ENCODE measurements around the gene COL24A1.
"Not testable (repeated sequence)": the region's sequence is repeated elsewhere in the genome, so short reads cannot be mapped to it uniquely, and the experiment has no call there.

Gene COL24A1

DNA sequence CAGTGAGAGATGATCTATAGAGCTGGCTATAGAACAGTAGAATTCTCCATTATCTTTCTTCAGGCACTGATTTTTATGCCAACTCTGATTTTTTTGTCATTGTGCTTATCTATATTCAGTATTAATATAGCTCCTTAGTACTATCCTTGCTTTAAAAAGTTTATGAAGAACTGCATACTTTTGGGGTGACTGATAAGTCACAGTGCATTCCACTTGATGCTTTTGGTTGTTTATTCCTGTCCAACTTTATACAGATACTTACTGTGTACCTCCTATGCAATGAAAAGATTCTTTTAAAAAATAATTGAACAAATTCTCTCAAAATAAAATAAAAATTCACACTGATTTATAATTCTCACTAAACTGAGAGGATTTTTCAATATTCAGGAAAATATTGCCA is 71.6 kb downstream of the COL24A1 start:
- no peak for DNase-seq (ENCODE audit: low read depth, low spot score)

DNA sequence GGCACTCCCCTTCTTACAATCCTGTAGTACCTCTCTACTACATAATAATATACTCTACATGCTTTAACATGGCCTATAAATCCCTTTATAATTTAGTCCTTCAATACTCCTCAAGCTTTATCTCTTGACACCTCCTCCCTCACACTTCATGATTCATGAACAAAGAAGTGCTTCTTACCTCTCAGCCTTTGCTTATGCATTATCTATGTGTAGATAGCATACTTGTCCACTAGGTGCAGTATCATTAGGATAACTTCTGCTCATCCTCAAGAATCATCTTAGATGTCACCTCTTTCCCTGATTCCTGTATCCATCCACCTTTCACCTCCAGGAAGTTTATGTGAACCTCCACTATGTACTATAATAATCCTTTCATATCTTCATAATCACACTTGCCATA is 74.4 kb downstream of the COL24A1 start:
- no peak for DNase-seq (ENCODE audit: low read depth, low spot score)

DNA sequence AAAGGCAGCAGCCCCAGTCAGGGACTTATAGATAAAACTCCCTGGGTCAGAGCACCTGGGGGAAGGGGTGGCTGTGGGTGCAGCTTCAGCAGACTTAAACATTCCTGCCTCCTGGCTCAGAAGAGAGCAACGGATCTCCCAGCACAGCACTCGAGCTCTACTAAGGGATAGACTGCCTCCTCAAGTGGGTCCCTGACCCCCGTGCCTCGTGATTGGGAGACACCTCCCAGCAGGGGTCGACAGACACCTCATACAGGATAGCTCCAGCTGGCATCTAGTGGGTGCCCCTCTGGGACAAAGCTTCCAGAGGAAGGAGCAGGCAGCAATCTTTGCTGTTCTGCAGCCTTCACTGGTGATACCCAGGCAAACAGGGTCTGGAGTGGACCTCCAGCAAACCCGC is 84.1 kb downstream of the COL24A1 start:
- DNase-seq (ENCODE audit: low read depth, low spot score), result not testable (repeated sequence)

DNA sequence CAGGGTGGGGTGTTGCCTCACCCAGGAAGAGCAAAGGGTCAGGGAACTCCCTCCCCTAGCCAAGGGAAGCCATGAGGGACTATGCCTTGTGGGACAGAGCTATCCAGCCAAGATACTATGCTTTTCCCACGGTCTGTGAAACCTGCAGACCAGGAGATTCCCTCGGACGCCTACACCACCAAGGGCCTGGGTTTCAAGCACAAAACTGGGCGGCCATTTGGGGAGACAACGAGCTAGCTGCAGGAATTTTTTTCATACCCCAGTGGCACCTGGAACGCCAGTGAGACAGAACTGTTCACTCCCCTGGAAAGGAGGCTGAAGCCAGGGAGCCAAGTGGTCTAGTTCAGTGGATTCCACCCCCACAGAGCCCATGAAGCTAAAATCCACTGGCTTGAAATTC is 84.7 kb downstream of the COL24A1 start:
- DNase-seq (ENCODE audit: low read depth, low spot score), result not testable (repeated sequence)

DNA sequence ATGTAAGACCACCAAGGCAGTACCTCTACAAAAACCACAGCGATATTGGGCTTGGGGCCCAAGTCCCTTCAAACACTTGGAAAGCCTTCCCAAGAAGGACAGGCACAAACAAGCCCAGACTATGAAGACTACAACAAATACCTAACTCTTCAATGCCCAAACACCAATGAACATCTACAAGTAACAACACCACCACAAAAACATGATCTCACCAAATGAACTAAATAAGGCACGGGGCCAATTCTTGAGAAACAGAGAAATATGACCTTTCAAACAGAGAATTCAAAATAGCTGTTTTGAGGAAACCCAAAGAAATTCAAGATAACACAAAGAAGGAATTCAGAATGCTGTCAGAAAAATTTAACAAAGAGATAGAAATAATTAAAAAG is 86.8 kb downstream of the COL24A1 start:
- DNase-seq (ENCODE audit: low read depth, low spot score), result no peak

DNA sequence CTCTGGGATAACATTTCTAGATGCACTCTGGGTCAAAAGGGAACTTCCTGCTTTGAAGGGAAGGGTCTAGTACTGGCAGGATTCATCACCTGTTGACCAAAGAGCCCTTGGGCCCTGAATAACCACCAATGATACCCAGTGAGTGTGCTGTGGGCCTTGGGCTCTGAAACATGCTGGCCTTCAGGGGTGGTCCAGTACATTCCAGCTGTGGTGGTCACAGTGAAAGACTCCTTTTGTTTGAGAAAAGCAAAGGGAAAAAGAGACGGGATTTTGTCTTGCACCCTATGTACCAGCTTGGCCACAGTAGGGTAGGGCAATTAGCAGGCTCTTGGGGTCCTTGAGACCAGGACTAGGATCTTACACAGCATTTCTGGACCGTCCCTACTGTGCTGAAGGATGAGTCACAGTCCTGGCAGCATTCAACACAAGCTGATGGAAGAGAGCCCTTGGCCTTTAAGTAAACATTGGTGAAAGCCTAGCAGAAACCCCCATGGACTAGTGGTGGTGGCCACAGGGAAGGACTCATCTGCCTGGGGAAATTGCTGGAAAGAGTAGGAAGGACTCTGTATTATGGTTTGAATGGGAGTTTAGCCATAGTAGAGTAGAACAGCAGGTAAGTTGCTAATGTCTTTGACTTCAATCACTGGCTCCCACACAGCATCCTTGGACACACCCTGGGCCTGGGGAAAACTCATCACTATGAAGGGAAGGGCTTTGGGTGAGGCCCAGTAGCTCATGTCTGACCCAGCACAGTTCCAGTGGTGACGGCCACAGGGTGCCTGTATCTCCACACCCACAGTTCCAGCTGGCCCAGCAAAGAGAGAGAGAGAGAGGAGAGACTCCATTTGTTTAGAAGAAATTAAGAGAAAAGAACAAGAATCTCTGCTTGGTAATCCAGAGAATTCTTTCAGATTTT is 87.5 kb downstream of the COL24A1 start:
- no peak for DNase-seq (ENCODE audit: low read depth, low spot score)

DNA sequence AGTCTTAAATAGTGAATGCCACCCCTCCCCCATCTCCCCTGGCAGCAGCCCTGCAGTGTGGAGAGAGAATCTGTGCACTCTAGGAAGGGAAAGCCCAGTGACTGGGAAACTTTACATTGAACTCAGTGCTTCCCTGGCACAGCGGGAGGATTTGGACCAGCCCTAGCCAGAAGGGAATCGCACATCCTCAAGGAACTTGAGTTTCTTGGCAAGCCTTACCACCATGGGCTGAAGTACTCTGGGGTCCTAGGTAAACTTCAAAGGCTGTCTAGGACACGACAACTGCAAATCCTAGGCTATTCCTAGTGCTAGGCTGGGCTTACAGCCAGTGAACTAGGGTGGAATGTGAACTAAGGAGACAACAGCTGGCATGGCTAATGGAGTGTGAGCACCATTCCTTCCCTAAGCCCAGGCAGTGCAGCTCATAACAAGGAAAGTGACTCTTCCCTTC is 88.3 kb downstream of the COL24A1 start:
- DNase-seq (ENCODE audit: low read depth, low spot score), result no peak

DNA sequence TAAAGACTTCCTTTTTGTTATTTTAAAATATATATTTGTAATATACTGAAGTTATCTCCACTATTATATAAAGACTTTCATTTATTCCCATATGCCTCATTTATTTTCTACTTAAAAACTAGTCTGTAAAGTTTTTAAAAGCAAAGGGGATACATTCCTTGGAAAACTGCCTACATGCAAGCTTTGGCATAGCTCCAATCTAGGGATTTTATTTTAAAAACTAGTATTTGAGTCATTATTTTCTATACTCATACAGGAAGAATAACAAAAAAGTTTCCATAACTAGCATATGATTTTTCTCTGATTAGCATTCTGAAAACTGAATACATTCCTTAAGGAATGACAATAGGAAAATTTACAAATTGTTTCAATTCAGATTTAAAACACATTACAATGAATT is 88.9 kb downstream of the COL24A1 start:
- no peak for DNase-seq (ENCODE audit: low read depth, low spot score)

DNA sequence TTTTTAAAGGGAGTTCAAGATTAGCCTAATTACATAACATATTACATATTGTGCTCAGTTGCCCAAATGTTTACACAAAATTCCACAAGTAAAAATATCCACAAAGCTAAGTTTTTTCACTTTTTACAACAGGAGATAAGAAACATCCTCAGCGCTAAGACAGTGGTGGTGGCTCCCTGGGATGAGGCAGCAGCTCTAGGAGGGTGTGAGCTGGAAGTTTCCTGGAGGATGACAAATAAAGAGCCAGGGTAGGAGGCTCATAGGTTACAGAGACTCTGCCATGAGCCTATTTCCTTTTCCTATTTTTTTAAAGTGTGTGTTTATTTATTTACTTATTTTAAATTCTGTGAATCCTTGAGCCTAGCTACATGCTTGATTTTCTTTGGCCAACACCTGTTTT is 91.7 kb downstream of the COL24A1 start:
- no peak for DNase-seq (ENCODE audit: low read depth, low spot score)

DNA sequence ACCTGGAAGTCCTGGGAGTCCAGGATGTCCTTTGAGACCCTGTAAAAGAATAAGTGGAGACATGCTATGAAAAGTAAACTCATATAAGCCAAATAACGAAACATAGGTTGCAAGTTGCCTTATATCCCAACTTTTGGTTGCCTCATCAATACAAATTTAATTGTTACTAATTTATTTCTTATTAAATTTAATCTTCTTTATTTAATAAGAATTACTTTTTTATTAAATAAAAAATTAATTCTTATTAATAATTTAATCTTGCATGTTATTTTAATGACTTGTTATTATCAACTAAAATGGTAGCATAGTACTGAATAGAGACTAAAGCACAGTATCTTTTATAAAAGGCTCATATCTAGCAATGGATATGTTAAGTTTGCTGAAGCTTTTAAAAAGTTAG is 92.9 kb downstream of the COL24A1 start:
- DNase-seq (ENCODE audit: low read depth, low spot score), result no peak

DNA sequence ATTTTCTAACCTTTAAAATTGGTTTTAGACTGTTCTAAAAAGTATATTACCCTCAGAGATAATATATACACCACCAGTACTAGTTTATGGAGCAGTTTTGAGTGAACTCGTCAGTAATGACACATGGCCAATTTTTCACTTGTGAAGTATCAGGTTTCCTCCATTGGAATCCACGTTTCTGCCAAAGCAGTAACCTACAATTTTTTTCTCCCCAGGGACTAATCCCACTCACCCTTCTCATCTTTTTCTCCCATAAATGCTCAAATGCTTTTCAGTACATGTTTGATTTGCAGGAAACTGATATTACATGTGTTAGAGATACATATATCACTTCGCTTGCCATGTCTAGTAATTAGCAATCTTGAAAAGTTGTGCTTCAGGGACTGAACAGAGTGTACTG is 94.1 kb downstream of the COL24A1 start:
- DNase-seq (ENCODE audit: low read depth, low spot score), result no peak

DNA sequence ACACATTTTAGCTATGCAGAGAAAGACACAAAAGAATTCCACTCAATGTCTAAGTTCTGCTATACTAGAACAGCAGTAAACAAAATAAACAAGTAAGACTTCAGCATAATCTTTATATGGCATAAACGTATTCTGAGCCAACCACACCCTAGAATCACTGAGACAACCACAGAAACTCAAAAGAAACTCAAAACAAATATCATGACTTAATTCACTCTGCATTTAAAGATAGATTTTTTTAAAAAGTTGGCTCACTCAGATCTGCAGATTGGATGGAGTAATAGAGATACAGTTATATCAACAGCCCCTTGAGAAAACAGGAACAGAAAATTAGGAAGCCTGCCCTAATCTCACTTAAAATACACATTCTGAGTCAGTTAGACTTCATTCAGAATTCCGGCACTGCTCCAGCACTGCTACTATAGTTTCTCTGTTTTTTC is 95.0 kb downstream of the COL24A1 start:
- no peak for DNase-seq (ENCODE audit: low read depth, low spot score)

DNA sequence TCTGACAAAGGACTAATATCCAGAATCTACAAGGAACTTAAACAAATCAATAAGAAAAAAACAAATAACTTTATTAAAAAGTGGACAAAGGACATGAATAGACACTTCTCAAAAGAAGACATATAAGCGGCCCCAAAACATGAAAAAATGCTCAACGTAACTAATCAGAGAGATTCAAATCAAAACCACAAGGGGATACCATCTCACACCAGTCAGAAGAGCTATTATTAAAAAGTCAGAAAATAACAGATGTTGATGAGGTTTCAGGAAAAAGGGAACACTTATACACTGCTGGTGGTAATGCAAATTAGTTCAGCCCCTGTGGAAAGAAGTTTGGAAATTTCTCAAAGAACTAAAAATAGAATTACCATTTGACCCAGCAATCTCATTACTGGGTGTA is 102.2 kb downstream of the COL24A1 start:
- DNase-seq (ENCODE audit: low read depth, low spot score), result no peak

DNA sequence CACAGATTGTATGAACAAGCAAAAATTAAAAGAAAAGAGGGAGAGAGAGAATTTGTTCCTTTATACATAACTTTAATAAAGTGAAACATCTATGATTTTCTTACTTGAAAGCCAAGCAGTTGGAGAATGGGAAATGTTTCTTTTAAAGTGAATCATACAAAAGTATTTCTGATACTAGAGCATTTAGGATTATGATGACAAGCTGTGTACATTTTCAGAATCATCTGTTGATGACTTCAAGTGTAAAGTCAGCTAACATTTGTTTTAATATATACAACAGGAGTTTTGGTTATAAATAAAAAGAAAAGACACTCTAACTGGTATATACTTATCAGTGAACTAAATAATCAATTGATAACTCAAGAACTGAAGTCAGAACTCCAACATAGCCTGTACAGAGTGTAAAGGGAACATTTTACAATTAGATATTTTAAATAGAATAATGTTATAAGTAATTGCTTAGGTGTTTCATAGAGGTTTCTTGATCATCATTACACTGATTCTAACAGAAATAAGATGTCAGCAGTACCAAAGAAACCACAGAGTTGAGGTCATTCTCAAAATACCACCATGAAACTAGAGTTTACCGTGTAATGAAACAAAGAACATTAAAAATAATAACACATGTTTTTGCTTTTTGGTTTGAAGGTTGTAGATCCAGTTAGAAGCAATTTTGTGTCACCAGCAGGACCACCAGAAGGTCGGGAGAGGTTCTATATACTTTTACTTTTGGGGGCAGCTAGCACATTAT is 103.4 kb downstream of the COL24A1 start:
- DNase-seq (ENCODE audit: low read depth, low spot score), result no peak

DNA sequence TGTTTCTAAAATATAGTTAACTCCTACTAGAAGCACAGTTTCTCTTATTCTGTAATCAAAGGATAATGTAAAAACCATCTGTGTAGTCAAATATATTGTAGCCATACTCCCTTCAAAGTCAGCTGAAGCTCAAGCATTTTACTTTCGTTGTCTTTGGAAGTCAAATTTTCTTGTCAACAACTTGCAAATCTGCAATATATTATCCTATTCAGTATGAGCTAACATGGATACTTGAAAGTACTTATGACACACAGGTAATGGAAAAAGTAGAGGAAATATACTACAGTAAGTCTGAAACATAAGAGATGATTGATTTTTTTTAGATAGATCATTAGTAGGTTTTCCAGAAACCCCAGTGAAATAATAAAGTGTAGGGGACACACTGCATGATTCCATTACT is 121.5 kb downstream of the COL24A1 start:
- no peak for DNase-seq (ENCODE audit: low read depth, low spot score)

DNA sequence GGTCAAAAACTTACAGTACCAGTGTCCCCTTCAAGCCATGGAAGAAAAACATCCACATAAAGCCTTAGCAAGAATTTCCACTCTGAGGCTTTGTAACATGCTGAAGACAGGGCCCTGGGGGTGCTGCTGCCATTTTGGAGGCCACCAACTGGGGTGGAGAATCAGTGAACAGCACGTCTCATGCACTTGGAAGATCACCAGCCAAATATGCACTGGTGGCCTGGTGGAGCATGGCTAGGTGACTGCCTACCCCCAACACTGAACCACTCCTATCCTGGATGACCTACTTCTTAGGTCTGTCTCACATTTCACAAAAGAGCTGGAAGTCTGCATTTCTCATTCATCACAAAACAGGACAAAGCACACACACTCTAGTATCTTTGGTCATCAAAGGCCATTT is 126.4 kb downstream of the COL24A1 start:
- no peak for DNase-seq (ENCODE audit: low read depth, low spot score)

DNA sequence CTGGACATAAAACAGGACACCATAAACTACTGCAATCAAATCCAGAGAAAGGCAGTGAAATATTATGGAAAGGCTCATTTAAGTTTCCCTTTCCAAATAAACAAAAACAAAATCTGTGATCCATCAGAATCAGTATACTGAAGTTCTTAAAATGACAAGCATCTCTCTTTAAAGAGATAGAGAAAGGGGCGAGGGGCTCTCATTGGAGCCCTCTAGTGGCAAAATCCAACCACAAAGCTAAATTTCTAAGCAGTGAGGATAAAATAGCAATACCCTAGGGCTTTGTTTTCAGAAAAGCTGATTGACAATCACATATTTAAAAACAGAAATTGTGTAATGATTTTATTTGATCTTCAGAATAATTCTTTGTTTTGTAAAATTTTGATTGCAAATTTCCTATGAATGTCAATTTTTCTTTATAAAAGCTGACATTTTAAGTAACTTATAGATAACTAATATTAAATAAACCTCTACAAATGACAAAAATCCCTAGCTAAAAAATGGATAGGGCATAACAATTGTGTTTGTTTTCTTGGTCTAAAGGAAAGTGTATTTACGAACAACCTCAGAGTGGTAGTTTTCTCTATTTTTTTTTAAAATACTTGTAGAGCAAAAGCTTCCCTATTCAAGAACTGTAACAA is 138.2 kb downstream of the COL24A1 start:
- DNase-seq (ENCODE audit: low read depth, low spot score), result no peak

DNA sequence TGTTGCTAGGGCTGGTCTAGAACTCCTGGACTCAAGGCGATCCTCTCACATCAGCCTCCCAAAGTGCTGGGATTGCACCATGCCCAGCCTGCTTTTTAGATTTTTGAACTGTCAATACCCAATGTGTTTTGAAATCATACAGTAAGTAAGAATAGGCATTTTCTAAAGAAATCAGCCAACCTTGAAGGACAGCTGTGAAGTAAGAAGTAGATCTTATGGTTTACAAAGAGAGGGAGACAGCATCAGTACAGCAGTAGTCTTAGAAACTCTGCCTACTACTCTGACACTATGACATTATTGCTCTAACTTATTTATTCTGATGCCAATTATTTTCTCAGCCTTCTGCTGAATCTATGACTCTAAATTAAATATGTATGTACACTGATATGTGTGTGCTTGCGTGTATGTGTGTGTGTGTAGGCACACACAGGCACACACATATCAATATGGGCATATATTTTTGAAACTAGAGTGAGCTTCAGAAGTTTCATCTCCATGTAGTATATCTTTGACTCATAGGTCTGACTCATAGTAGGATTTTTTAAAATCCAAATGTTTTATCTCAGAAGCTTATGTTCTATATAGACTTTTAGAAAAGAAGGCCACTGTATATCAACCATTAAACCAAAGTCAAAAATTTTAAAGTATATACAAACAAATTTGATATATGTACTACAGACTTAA is 140.4 kb downstream of the COL24A1 start:
- no peak for DNase-seq (ENCODE audit: low read depth, low spot score)

DNA sequence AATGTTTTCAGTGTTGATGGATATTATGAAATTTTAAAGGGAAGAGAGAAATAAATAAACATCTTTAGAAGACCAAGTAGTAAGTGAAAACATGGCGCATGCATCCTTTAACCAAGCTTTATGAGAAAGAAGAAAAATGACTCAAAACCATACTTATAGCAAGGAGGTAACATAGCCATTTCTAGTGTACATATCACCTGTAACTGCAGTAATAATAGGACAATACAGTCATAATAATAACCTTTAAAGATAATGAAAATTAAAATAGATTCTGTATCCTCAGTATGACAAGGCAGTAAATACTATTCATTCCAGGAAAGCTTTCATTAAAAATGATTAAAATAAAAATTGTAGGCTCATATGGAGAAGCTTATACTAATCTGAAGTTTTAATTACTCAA is 141.2 kb downstream of the COL24A1 start:
- no peak for DNase-seq (ENCODE audit: low read depth, low spot score)

DNA sequence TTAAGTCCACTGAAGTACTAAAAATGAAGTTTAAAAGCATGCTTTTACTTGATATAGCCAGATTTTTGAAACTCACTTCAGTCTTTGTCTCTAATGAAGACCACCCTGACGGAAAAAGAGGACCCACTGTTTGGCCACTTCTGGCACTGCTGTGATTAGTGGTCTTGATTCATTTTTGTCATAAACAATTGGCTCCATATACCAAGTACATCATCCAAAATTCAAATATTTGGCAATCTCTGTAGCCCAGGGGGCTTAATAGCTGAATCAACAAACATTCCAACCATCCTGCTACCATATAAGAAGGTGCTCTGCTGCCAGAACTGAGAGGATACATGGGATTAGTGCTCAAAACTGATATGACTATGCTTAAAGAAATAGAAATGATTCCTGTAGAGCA is 156.0 kb downstream of the COL24A1 start:
- DNase-seq (ENCODE audit: low read depth, low spot score), result no peak

DNA sequence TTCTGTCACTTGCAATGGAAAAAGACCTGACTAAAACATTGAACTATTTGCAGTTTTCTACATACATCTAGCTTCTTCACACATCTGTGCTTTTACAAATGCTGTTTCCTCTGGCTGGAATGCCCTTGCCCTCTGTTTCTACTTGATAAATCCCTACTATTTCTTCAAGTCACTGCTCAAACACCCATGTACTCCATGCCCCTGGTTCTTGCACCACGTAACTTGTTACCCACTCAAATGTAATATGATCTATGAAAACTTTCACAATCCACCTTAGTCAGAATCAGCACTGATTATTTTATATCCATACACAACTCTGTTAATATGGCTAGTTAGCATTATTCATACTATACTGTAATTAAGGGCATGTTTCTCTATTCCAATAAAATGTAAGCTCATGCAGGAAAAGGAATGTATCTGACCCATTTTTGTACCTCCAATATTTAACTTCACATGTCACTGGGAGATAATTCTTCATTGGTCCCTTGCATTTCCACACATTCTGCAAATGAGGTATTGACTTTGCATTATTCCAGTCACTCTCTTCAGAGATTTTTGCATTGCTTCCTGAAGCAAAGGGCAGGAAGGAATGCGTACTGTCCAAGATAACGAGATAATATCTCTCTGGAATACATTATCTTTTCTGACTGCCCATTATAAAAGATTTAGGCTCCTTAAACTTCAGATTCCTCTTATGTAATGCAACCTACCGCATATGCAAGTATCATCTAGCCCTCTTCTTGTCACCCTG is 158.3 kb downstream of the COL24A1 start:
- no peak for DNase-seq (ENCODE audit: low read depth, low spot score)

Data from iPS DF 19.7 (cell line).